Activated CD4-positive, alpha-beta memory T cell treated with anti-CD3 and anti-CD28 coated beads for 36 hours (primary cell): ENCODE measurements around the gene TOX3. TPM values are rescaled to one million over a fixed set of nuclear protein-coding genes. Genes with fewer than 3 reads are reported as not detected.

Experiments
- CTCF ChIA-PET: fragments of 350-600 bp; sonication (Branson Sonifier 250); formaldehyde crosslinking; loops from one replicate; lab custom pipeline; 2021; ENCODE audit warnings: antibody characterized with exemption, inconsistent platforms; lab: Charles Lee
- POLR2A ChIA-PET: fragments of 350-600 bp; sonication (Branson Sonifier 250); formaldehyde crosslinking; loops from one replicate; lab custom pipeline; 2021; ENCODE audit warnings: antibody characterized with exemption; lab: Charles Lee
- DNase-seq: peaks from one replicate; pipeline ENCODE4 v3.0.0-alpha.2; 2020
- H3K27ac Mint-ChIP-seq: one replicate; pipeline ENCODE4 v1.8.0; 2021; ENCODE audit warnings: mixed read lengths
- H3K27me3 Mint-ChIP-seq: one replicate; pipeline ENCODE4 v1.8.0; 2021; ENCODE audit warnings: mixed read lengths
- H3K36me3 Mint-ChIP-seq: one replicate; pipeline ENCODE4 v1.8.0; 2021; ENCODE audit warnings: mixed read lengths
- H3K4me1 Mint-ChIP-seq: one replicate; pipeline ENCODE4 v1.8.0; 2021; ENCODE audit warnings: low read depth, mixed read lengths
- H3K4me3 Mint-ChIP-seq: one replicate; pipeline ENCODE4 v1.8.0; 2021; ENCODE audit warnings: mild to moderate bottlenecking, mixed read lengths
- H3K9me3 Mint-ChIP-seq: one replicate; pipeline ENCODE4 v1.8.0; 2021; ENCODE audit warnings: mixed read lengths
- intact Hi-C: fragments of 100-400 bp; cut with micrococcal nuclease; formaldehyde crosslinking; loops from one replicate; pipeline ENCODE4 v1.15.1; 2023
- total RNA-seq, 2 experiments: library from RNA; stranded (reverse); gene quantifications; one replicate each; pipeline ENCODE4 v1.2.3, GENCODE V29; 2021

The TOX3 gene
- total RNA-seq, 2 experiments from 2014 or later, result not detected

DNA sequence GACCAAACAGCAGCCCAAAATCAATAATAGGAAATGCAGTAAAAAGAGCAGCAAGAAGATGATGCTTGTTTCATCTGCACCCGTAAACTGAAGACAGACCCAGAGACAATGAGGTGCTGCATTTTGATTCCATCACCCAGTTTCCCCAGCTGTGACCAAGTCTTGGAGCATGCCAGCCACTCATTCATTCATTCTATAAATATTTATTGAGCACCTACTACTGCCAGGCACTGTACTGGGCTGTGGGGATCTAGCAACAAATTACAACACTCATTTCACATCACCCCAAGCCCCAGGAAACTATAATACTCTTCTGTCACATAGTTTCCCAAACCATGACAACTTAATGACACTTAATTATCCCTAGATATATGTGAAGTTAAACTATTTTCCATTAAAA lies 79.2 kb downstream of the TOX3 start:
- POLR2A ChIA-PET, result no interaction called here
- peaks cover 2% of the 10 kb centered on the region for H3K9me3 Mint-ChIP-seq
- intact Hi-C loops, result no loop called here
- H3K27me3 Mint-ChIP-seq, result no peaks in the 10 kb centered on the region
- CTCF ChIA-PET, result no interaction called here
- H3K4me3 Mint-ChIP-seq, result no peak overlapping the region
- no peak for DNase-seq
- H3K4me1 Mint-ChIP-seq, result no peaks in the 10 kb centered on the region
- H3K36me3 Mint-ChIP-seq, result no peaks in the 10 kb centered on the region
- H3K27ac Mint-ChIP-seq, result no peak overlapping the region

GRCh38 chr16:52466994-52467393 lies 79.9 kb downstream of the TOX3 start:
- POLR2A ChIA-PET, result no interaction called here
- Mint-ChIP-seq H3K4me3 (no peak overlapping the region), H3K4me1 (no peaks in the 10 kb centered on the region), H3K9me3 (peaks cover 2% of the 10 kb centered on the region), H3K27ac (no peak overlapping the region), H3K27me3 (no peaks in the 10 kb centered on the region), H3K36me3 (no peaks in the 10 kb centered on the region)
- intact Hi-C loops, result no loop called here
- DNase-seq, result no peak
- CTCF ChIA-PET, result no interaction called here

- intact Hi-C loops, result no loop called here
- no peak for DNase-seq
- POLR2A ChIA-PET, result no interaction called here
- no peak overlapping the region for H3K4me3 Mint-ChIP-seq
- no peaks in the 10 kb centered on the region for H3K27me3 Mint-ChIP-seq
- CTCF ChIA-PET, result no interaction called here
- H3K27ac Mint-ChIP-seq, result no peak overlapping the region
- H3K9me3 Mint-ChIP-seq, result no peaks in the 10 kb centered on the region
- no peaks in the 10 kb centered on the region for H3K36me3 Mint-ChIP-seq
- no peaks in the 10 kb centered on the region for H3K4me1 Mint-ChIP-seq
Measured at GRCh38 chr16:52465711-52466267, 81.2 kb downstream of the TOX3 start.

GRCh38 chr16:52463904-52464303 lies 83.0 kb downstream of the TOX3 start:
- Mint-ChIP-seq H3K36me3 (no peaks in the 10 kb centered on the region), H3K27ac (no peak overlapping the region), H3K4me3 (no peak overlapping the region), H3K9me3 (no peaks in the 10 kb centered on the region), H3K4me1 (no peaks in the 10 kb centered on the region), H3K27me3 (no peaks in the 10 kb centered on the region)
- intact Hi-C loops, result no loop called here
- DNase-seq, result no peak
- POLR2A ChIA-PET, result no interaction called here
- CTCF ChIA-PET, result no interaction called here

GRCh38 chr16:52462816-52463215 lies 84.1 kb downstream of the TOX3 start:
- intact Hi-C loops, result no loop called here
- Mint-ChIP-seq H3K4me3 (no peak overlapping the region), H3K9me3 (no peaks in the 10 kb centered on the region), H3K27me3 (no peaks in the 10 kb centered on the region), H3K36me3 (no peaks in the 10 kb centered on the region), H3K4me1 (no peaks in the 10 kb centered on the region), H3K27ac (no peak overlapping the region)
- ChIA-PET CTCF (no interaction called here), POLR2A (no interaction called here)
- no peak for DNase-seq

DNA sequence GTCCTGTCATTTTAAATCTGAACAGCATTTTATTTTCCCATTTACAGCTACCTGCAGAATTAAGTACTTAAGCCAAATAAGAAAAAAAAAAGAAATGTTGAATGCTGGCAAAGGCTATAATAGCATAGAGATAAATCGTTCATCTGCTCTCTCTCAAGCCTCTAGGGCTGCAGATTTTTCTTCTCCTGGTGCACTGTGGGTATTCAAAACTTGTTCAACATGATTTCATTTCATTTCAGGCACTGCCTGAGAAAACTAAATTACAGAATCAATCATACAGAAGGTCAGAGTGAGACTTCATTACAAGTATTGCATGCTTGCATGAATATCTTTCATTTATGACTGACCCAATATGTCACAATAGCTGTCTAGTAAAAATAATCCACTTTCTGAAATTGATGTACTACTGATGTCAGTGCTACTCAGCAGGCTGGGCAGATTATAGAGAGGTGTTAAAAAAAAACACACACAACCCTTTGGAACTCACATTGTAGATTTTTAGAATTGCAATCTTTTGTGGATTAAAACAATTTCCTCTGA lies 86.2 kb downstream of the TOX3 start:
- POLR2A ChIA-PET, result no interaction called here
- Mint-ChIP-seq H3K9me3 (no peaks in the 10 kb centered on the region), H3K4me1 (no peaks in the 10 kb centered on the region), H3K27ac (no peak overlapping the region), H3K36me3 (no peaks in the 10 kb centered on the region), H3K4me3 (no peak overlapping the region), H3K27me3 (no peaks in the 10 kb centered on the region)
- no peak for DNase-seq
- CTCF ChIA-PET, result no interaction called here
- intact Hi-C loops, result no loop called here

DNA sequence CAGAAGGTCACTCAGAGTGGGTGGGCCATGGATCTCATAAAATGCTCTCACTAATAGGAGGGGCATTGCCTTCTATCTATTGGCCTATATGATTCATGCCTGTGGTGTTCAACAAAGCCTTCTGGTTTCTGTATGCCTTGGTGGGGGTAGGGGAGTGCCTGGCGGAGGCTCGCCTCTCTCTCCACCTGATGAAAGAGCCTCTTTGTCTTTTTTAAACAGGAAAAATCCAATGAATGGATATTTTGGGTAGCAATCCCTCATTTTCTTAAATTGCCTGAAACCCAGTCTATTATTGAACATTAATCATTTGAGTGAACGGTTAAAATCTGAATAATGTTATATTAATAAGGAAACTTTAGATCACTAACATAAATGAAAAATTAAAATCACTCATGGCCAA lies 90.6 kb downstream of the TOX3 start:
- H3K9me3 Mint-ChIP-seq, result no peaks in the 10 kb centered on the region
- intact Hi-C loops, result no loop called here
- no peaks in the 10 kb centered on the region for H3K27me3 Mint-ChIP-seq
- no peak overlapping the region for H3K4me3 Mint-ChIP-seq
- ChIA-PET CTCF (no interaction called here), POLR2A (no interaction called here)
- H3K27ac Mint-ChIP-seq, result no peak overlapping the region
- no peaks in the 10 kb centered on the region for H3K4me1 Mint-ChIP-seq
- H3K36me3 Mint-ChIP-seq, result no peaks in the 10 kb centered on the region
- DNase-seq, result no peak

DNA sequence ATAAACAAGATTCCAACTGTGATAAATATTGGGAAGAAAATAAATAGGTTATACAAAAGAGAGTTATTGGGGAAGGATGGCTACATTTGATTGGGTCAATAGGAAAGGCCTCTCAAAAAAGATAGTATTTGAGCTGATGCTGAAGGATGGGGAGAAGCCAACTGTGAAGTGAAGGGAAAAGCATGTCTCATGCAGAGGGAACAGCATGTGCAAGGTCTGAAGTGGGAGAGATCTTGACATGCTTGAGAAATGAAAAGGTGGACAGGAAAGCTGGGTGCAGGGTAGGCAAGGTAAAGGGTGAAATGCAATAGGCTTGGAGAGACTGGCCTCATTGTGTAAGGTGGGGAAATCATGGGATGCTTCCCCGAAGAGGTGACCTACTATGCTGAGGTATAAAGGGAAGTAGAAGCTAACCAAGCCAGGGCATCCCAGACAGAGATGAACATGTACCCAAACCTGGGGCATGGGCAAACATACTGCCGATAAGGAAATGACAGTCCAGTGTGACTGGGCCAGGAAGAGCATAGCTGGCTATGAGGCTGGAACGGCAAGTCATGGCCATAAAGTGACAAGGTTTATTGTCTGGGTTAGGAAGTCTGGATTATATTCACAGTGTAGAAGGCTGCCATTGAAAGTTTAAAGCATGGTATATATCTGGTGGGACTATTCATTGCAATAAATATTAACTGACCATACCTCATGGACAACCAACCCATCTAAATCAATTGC lies 91.2 kb downstream of the TOX3 start:
- H3K27me3 Mint-ChIP-seq, result no peaks in the 10 kb centered on the region
- CTCF ChIA-PET, result no interaction called here
- intact Hi-C loops, result no loop called here
- H3K4me1 Mint-ChIP-seq, result no peaks in the 10 kb centered on the region
- POLR2A ChIA-PET, result no interaction called here
- no peaks in the 10 kb centered on the region for H3K36me3 Mint-ChIP-seq
- H3K4me3 Mint-ChIP-seq, result no peak overlapping the region
- no peak for DNase-seq
- H3K9me3 Mint-ChIP-seq, result no peaks in the 10 kb centered on the region
- no peak overlapping the region for H3K27ac Mint-ChIP-seq

- Mint-ChIP-seq H3K4me3 (no peak overlapping the region), H3K27ac (no peak overlapping the region), H3K9me3 (no peaks in the 10 kb centered on the region), H3K27me3 (no peaks in the 10 kb centered on the region), H3K36me3 (no peaks in the 10 kb centered on the region), H3K4me1 (no peaks in the 10 kb centered on the region)
- intact Hi-C loops, result no loop called here
- POLR2A ChIA-PET, result no interaction called here
- CTCF ChIA-PET, result no interaction called here
- DNase-seq, result no peak
Measured at GRCh38 chr16:52453644-52454043, 93.3 kb downstream of the TOX3 start.

GRCh38 chr16:52451971-52452421 lies 94.9 kb downstream of the TOX3 start:
- no peak overlapping the region for H3K27ac Mint-ChIP-seq
- ChIA-PET POLR2A (no interaction called here), CTCF (no interaction called here)
- DNase-seq, result no peak
- H3K9me3 Mint-ChIP-seq, result no peaks in the 10 kb centered on the region
- H3K4me1 Mint-ChIP-seq, result no peaks in the 10 kb centered on the region
- no peaks in the 10 kb centered on the region for H3K27me3 Mint-ChIP-seq
- intact Hi-C loops, result no loop called here
- no peaks in the 10 kb centered on the region for H3K36me3 Mint-ChIP-seq
- H3K4me3 Mint-ChIP-seq, result no peak overlapping the region

- Mint-ChIP-seq H3K9me3 (no peaks in the 10 kb centered on the region), H3K27ac (no peak overlapping the region), H3K27me3 (no peaks in the 10 kb centered on the region), H3K36me3 (no peaks in the 10 kb centered on the region), H3K4me1 (no peaks in the 10 kb centered on the region), H3K4me3 (no peak overlapping the region)
- POLR2A ChIA-PET, result no interaction called here
- CTCF ChIA-PET, result no interaction called here
- no peak for DNase-seq
- intact Hi-C loops, result no loop called here
Measured at GRCh38 chr16:52450916-52451315, 96.0 kb downstream of the TOX3 start.

DNA sequence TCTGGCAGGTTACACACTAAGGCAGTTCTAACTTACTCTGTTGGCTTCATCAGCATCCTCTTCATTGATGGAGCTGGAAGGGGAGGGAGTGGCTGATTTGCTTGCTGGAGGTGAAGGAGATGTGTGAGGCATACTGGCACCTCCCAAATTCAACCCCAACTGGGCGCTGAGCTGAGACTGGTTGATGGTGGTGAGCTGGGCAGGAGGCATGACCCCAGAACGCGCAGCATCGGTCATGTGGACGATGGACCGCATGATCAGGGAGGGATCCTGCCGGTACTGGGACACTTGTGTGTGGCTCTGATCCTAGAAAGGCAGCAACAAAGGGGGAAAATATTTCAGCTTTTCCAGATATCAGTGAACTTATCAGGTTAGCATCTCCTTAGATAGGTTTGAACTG lies 96.7 kb downstream of the TOX3 start:
- Mint-ChIP-seq H3K4me1 (no peaks in the 10 kb centered on the region), H3K36me3 (no peaks in the 10 kb centered on the region), H3K27ac (no peak overlapping the region), H3K9me3 (no peaks in the 10 kb centered on the region), H3K4me3 (no peak overlapping the region), H3K27me3 (no peaks in the 10 kb centered on the region)
- ChIA-PET POLR2A (no interaction called here), CTCF (no interaction called here)
- intact Hi-C loops, result no loop called here
- DNase-seq, result no peak

DNA sequence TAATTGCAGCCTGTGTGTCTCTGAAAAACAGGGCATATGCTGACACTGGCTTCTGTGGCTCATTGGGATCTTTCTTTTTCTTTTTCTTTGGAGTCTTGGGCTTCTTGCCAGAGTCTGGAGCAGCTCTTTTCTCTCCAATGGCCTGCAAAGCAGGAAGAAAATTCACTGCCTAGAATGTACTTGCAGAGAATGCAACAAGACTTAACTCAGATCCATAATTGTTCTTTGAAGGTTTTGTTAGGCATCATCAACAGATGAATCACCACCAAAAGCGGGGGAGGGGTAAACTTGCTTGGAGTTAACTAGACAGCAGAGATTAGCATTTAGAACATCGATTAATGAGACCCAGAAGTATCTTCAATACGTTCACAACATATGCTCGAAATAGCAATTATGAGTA lies 100.9 kb downstream of the TOX3 start:
- Mint-ChIP-seq H3K4me3 (no peak overlapping the region), H3K9me3 (no peaks in the 10 kb centered on the region), H3K36me3 (no peaks in the 10 kb centered on the region), H3K27me3 (no peaks in the 10 kb centered on the region), H3K4me1 (no peaks in the 10 kb centered on the region), H3K27ac (no peak overlapping the region)
- ChIA-PET CTCF (no interaction called here), POLR2A (no interaction called here)
- no peak for DNase-seq
- intact Hi-C loops, result no loop called here
